ENCODE results near the gene POLR3A. TPM values are rescaled to one million over a fixed set of nuclear protein-coding genes. Genes with fewer than 3 reads are reported as not detected.

Gene POLR3A
- total and polyA plus RNA-seq, 2 donors (not counting 1 experiment from before 2014, with no cell fraction given): 5.4 to 18.4 TPM

GRCh38 chr10:77940627-77941026 lies 88.7 kb downstream of the POLR3A start:
- Histone ChIP-seq H3K79me2 (ENCODE audit: control insufficient read depth, insufficient read depth, low read length) (no peaks in the 10 kb centered on the region), H3K9me3 (ENCODE audit: control extremely low read depth in 1 of 3, control insufficient read depth in 2 of 3, insufficient read depth in 1 of 3, low read length in 2 of 3) (no peaks in the 10 kb centered on the region), H3K27ac (ENCODE audit: low read length in 2 of 2) (no peak overlapping the region), H3K9ac (ENCODE audit: low read length) (no peak overlapping the region), H3K36me3 (replicated peaks in 1 of 2; ENCODE audit: control extremely low read depth in 1 of 2, control insufficient read depth in 1 of 2, extremely low read depth in 1 of 2, insufficient read depth in 2 of 2, low read length in 1 of 2) (no peaks in the 10 kb centered on the region), H3K4me3 (ENCODE audit: control extremely low read depth in 1 of 5, extremely low read depth in 1 of 5, insufficient read depth in 1 of 5, low read depth in 2 of 5, low read length in 4 of 5) (no peak overlapping the region), H2AFZ (ENCODE audit: insufficient read depth, low read depth, low read length, poor library complexity, severe bottlenecking) (no peak overlapping the region), H3K27me3 (replicated peaks in 1 of 4; ENCODE audit: control extremely low read depth in 1 of 4, control insufficient read depth in 3 of 4, insufficient read depth in 4 of 4, low read length in 3 of 4) (no peaks in the 10 kb centered on the region), H3K4me1 (ENCODE audit: control insufficient read depth in 2 of 2, insufficient read depth in 2 of 2, low read length in 2 of 2) (no peaks in the 10 kb centered on the region), H4K20me1 (ENCODE audit: control insufficient read depth, insufficient read depth, low read length, poor library complexity, severe bottlenecking) (no peaks in the 10 kb centered on the region), H3K4me2 (replicated peaks; ENCODE audit: low read depth, low read length, poor library complexity, severe bottlenecking) (no peak overlapping the region)
- no peak for DNase-seq
- intact Hi-C loops (cut with micrococcal nuclease): no loop called here
- ATAC-seq (ENCODE audit: low read depth): no peak
- no peaks in the 10 kb centered on the region for H3K9me3 Mint-ChIP-seq (ENCODE audit: insufficient read depth)
- CTCF ChIA-PET: no interaction called here
- peaks cover 14% of the 10 kb centered on the region for H3K27me3 Mint-ChIP-seq
- 11% methylated on average over 1 of the region's 3 CpGs for WGBS (ENCODE audit: insufficient coverage)
- no peaks in the 10 kb centered on the region for H3K4me1 Mint-ChIP-seq
- POLR2A ChIA-PET: no interaction called here
- H3K27ac Mint-ChIP-seq: no peak overlapping the region
- H3K4me3 Mint-ChIP-seq: no peak overlapping the region
- TF ChIP-seq EZH2 (IDR thresholded peaks at IDR 0.05; ENCODE audit: borderline replicate concordance, insufficient read depth, low read depth, low read length, poor library complexity, severe bottlenecking): no peak

- no peak overlapping the region for H2AFZ ChIP-seq (ENCODE audit: insufficient read depth, low read depth, low read length, poor library complexity, severe bottlenecking)
These were observed 89.1 kb downstream of the POLR3A start for GRCh38 chr10:77940225-77940624.

More at GRCh38 chr10:77940225-77940624, 89.1 kb downstream of the POLR3A start:
- intact Hi-C loops (cut with micrococcal nuclease): no loop called here
- H3K27me3 Mint-ChIP-seq: peaks cover 14% of the 10 kb centered on the region
- WGBS (ENCODE audit: insufficient coverage): no CpG with 5 or more reads among the region's 2 CpGs
- Histone ChIP-seq H3K4me3 (ENCODE audit: control extremely low read depth in 1 of 5, extremely low read depth in 1 of 5, insufficient read depth in 1 of 5, low read depth in 2 of 5, low read length in 4 of 5) (no peak overlapping the region), H3K79me2 (ENCODE audit: control insufficient read depth, insufficient read depth, low read length) (no peaks in the 10 kb centered on the region), H3K36me3 (replicated peaks in 1 of 2; ENCODE audit: control extremely low read depth in 1 of 2, control insufficient read depth in 1 of 2, extremely low read depth in 1 of 2, insufficient read depth in 2 of 2, low read length in 1 of 2) (no peaks in the 10 kb centered on the region), H3K27ac (ENCODE audit: low read length in 2 of 2) (no peak overlapping the region), H4K20me1 (ENCODE audit: control insufficient read depth, insufficient read depth, low read length, poor library complexity, severe bottlenecking) (no peaks in the 10 kb centered on the region), H3K9me3 (ENCODE audit: control extremely low read depth in 1 of 3, control insufficient read depth in 2 of 3, insufficient read depth in 1 of 3, low read length in 2 of 3) (no peaks in the 10 kb centered on the region), H3K4me2 (replicated peaks; ENCODE audit: low read depth, low read length, poor library complexity, severe bottlenecking) (no peak overlapping the region), H3K9ac (ENCODE audit: low read length) (no peak overlapping the region), H3K27me3 (replicated peaks in 1 of 4; ENCODE audit: control extremely low read depth in 1 of 4, control insufficient read depth in 3 of 4, insufficient read depth in 4 of 4, low read length in 3 of 4) (no peaks in the 10 kb centered on the region), H3K4me1 (ENCODE audit: control insufficient read depth in 2 of 2, insufficient read depth in 2 of 2, low read length in 2 of 2) (no peaks in the 10 kb centered on the region)
- no peak for TF ChIP-seq EZH2 (IDR thresholded peaks at IDR 0.05; ENCODE audit: borderline replicate concordance, insufficient read depth, low read depth, low read length, poor library complexity, severe bottlenecking)
- no peak for TF ChIP-seq CTCF (IDR thresholded peaks at IDR 0.05)
- H3K9me3 Mint-ChIP-seq (ENCODE audit: insufficient read depth): no peaks in the 10 kb centered on the region
- DNase-seq: no peak
- H3K4me3 Mint-ChIP-seq: no peak overlapping the region
- ATAC-seq (ENCODE audit: low read depth): no peak
- H3K27ac Mint-ChIP-seq: no peak overlapping the region
- POLR2A ChIA-PET: no interaction called here
- no peaks in the 10 kb centered on the region for H3K4me1 Mint-ChIP-seq
- CTCF ChIA-PET: no interaction called here

Measured in B cell (primary cell).